GM23338 (cell line): ENCODE results near the gene PTH1R.

Experiments used
- CTCF ChIP-seq, 2 experiments: fragments of 200-600 bp in 1 of 2; sonication (generic) in 1 of 2; conservative IDR thresholded peaks; 2 replicates each; pipeline versions ENCODE4 v1.5.1 to v1.6.1; 2016 to 2017; ENCODE audit warnings: antibody characterized with exemption in 2 of 2, low read depth in 2 of 2, mild to moderate bottlenecking in 2 of 2, moderate library complexity in 1 of 2
- ETS1 ChIP-seq: IDR thresholded peaks from 2 replicates; pipeline ENCODE4 v1.6.1; 2016; ENCODE audit warnings: antibody characterized with exemption
- EZH2 ChIP-seq: fragments of 200-600 bp; sonication (generic); IDR thresholded peaks from one replicate; pipeline ENCODE4 v1.8.0; 2017; ENCODE audit warnings: antibody characterized with exemption, mild to moderate bottlenecking, low read depth; ENCODE audit not compliant: unreplicated experiment
- EZH2phosphoT487 ChIP-seq: fragments of 200-600 bp; sonication (generic); IDR thresholded peaks from one replicate; pipeline ENCODE4 v1.8.1; 2018; ENCODE audit warnings: antibody characterized with exemption; ENCODE audit not compliant: unreplicated experiment
- JUNB ChIP-seq: IDR thresholded peaks from one replicate; pipeline ENCODE4 v1.6.1; 2016; ENCODE audit warnings: antibody characterized with exemption; ENCODE audit not compliant: unreplicated experiment
- POLR2AphosphoS5 ChIP-seq: IDR thresholded peaks from 2 replicates; pipeline ENCODE4 v1.6.1; 2016; ENCODE audit warnings: antibody characterized with exemption, low read depth
- REST ChIP-seq: IDR thresholded peaks from one replicate; pipeline ENCODE4 v1.6.1; 2018; ENCODE audit warnings: antibody characterized with exemption; ENCODE audit not compliant: unreplicated experiment

- TF ChIP-seq EZH2 (no peak), CTCF (conservative IDR thresholded peaks at IDR 0.05; ENCODE audit: low read depth in 2 of 2) (no peak), EZH2phosphoT487 (no peak), JUNB (no peak), ETS1 (no peak), REST (no peak), POLR2AphosphoS5 (no peak)
Observed at GRCh38 chr3:46883830-46884185, 6.3 kb downstream of the PTH1R start.
